Activated CD8-positive, alpha-beta memory T cell treated with anti-CD3 and anti-CD28 coated beads, Interleukin-2, amount 10 ng/mL, durations not matched to agents 7 days and 5 days (primary cell): ENCODE measurements around the gene DHRS4L2. TPM values are rescaled to one million over a fixed set of nuclear protein-coding genes. Genes with fewer than 3 reads are reported as not detected.
"Not testable (repeated sequence)": the region's sequence is repeated elsewhere in the genome, so short reads cannot be mapped to it uniquely, and the experiment has no call there.

ENCODE experiments used
- ATAC-seq: fragments of 150-1000 bp; cut with Tn5 transposase; one replicate; pipeline ENCODE4 v1.10.0; 2021; ENCODE audit warnings: moderate library complexity
- CTCF ChIA-PET: fragments of 350-600 bp; sonication (Branson Sonifier 250); formaldehyde crosslinking; loops from one replicate; lab custom pipeline; 2021; ENCODE audit warnings: antibody characterized with exemption; lab: Charles Lee
- DNase-seq: peaks from one replicate; pipeline ENCODE4 v3.0.0-alpha.2; 2020
- H3K27ac Mint-ChIP-seq: one replicate; pipeline ENCODE4 v1.8.0; 2021; ENCODE audit warnings: mild to moderate bottlenecking, mixed read lengths
- H3K27me3 Mint-ChIP-seq: one replicate; pipeline ENCODE4 v1.8.0; 2021; ENCODE audit warnings: mixed read lengths
- H3K36me3 Mint-ChIP-seq: one replicate; pipeline ENCODE4 v1.8.0; 2021; ENCODE audit warnings: mild to moderate bottlenecking, mixed read lengths
- H3K4me1 Mint-ChIP-seq: one replicate; pipeline ENCODE4 v1.8.0; 2021; ENCODE audit warnings: mixed read lengths
- H3K4me3 Mint-ChIP-seq: one replicate; pipeline ENCODE4 v1.8.0; 2021; ENCODE audit warnings: mild to moderate bottlenecking, moderate library complexity, mixed read lengths
- H3K9me3 Mint-ChIP-seq: one replicate; pipeline ENCODE4 v1.8.0; 2022; ENCODE audit warnings: low read depth, mixed read lengths
- total RNA-seq, 2 experiments: library from RNA; stranded (reverse); gene quantifications; one replicate each; pipeline ENCODE4 v1.2.3, GENCODE V29; 2021

The DHRS4L2 gene
- total RNA-seq, 2 experiments from 2014 or later, result 16.0 to 19.4 TPM

GRCh38 chr14:23988223-23988606 is 514 bp upstream of the DHRS4L2 start:
- CTCF ChIA-PET, result interaction anchor here (1.7 to 2.0 kb wide), 2 partner anchors 102 to 121 kb away, joined by 5 to 6 read pairs; no protein-coding TSS in a partner anchor
- peaks cover 32% of the 10 kb centered on the region for H3K4me1 Mint-ChIP-seq
- peak overlapping the region; percentile 57 for H3K27ac Mint-ChIP-seq
- not testable (repeated sequence) for DNase-seq, H3K9me3 Mint-ChIP-seq, H3K27me3 Mint-ChIP-seq, H3K36me3 Mint-ChIP-seq
- H3K4me3 Mint-ChIP-seq, result peak overlapping the region; percentile 79
- peak; percentile 7 for ATAC-seq

- not testable (repeated sequence) for H3K9me3 Mint-ChIP-seq, H3K36me3 Mint-ChIP-seq, H3K27me3 Mint-ChIP-seq
- H3K4me3 Mint-ChIP-seq, result peak overlapping the region; percentile 79
- peak; percentile 32 for ATAC-seq
- peaks cover 32% of the 10 kb centered on the region for H3K4me1 Mint-ChIP-seq
- CTCF ChIA-PET, result interaction anchor here (1.7 kb wide), 1 partner anchor 119 kb away, joined by 5 read pairs; no protein-coding TSS in a partner anchor
- H3K27ac Mint-ChIP-seq, result peak overlapping the region; percentile 87
- DNase-seq, result peak; percentile 66
Measured at GRCh38 chr14:23989734-23990445, 1.2 kb downstream of the DHRS4L2 start.

- peaks cover 31% of the 10 kb centered on the region for H3K4me1 Mint-ChIP-seq
- DNase-seq, H3K27ac Mint-ChIP-seq, H3K36me3 Mint-ChIP-seq, CTCF ChIA-PET, H3K27me3 Mint-ChIP-seq, H3K9me3 Mint-ChIP-seq, H3K4me3 Mint-ChIP-seq, ATAC-seq: not testable (repeated sequence)
Measured at GRCh38 chr14:23990961-23991360, 2.2 kb downstream of the DHRS4L2 start.

- H3K36me3 Mint-ChIP-seq, CTCF ChIA-PET: not testable (repeated sequence)
- peaks cover 21% of the 10 kb centered on the region for H3K4me1 Mint-ChIP-seq
Measured at GRCh38 chr14:23993042-23993441, 4.3 kb downstream of the DHRS4L2 start.

GRCh38 chr14:23996009-23996408 is 7.3 kb downstream of the DHRS4L2 start:
- H3K36me3 Mint-ChIP-seq, H3K27me3 Mint-ChIP-seq, H3K9me3 Mint-ChIP-seq, DNase-seq, H3K27ac Mint-ChIP-seq, H3K4me1 Mint-ChIP-seq, ATAC-seq, H3K4me3 Mint-ChIP-seq: not testable (repeated sequence)
- CTCF ChIA-PET, result interaction anchor here (1.4 kb wide), 1 partner anchor 113 kb away, joined by 3 read pairs; no protein-coding TSS in a partner anchor

More at GRCh38 chr14:23993042-23993441, 4.3 kb downstream of the DHRS4L2 start:
- not testable (repeated sequence) for ATAC-seq, H3K27me3 Mint-ChIP-seq, DNase-seq, H3K4me3 Mint-ChIP-seq, H3K27ac Mint-ChIP-seq, H3K9me3 Mint-ChIP-seq

- DNase-seq, H3K9me3 Mint-ChIP-seq, ATAC-seq, H3K4me1 Mint-ChIP-seq, H3K36me3 Mint-ChIP-seq, H3K27ac Mint-ChIP-seq, H3K27me3 Mint-ChIP-seq, H3K4me3 Mint-ChIP-seq, CTCF ChIA-PET: not testable (repeated sequence)
Measured at GRCh38 chr14:23996825-23997224, 8.1 kb downstream of the DHRS4L2 start.

GRCh38 chr14:23999640-24000039 is 10.9 kb downstream of the DHRS4L2 start:
- DNase-seq, H3K27ac Mint-ChIP-seq, ATAC-seq, H3K27me3 Mint-ChIP-seq, H3K36me3 Mint-ChIP-seq, CTCF ChIA-PET, H3K9me3 Mint-ChIP-seq, H3K4me3 Mint-ChIP-seq, H3K4me1 Mint-ChIP-seq: not testable (repeated sequence)

- H3K4me3 Mint-ChIP-seq, H3K36me3 Mint-ChIP-seq, H3K4me1 Mint-ChIP-seq, DNase-seq, CTCF ChIA-PET, H3K27me3 Mint-ChIP-seq, H3K27ac Mint-ChIP-seq, H3K9me3 Mint-ChIP-seq, ATAC-seq: not testable (repeated sequence)
Measured at GRCh38 chr14:24001078-24001477, 12.3 kb downstream of the DHRS4L2 start.

- ATAC-seq, DNase-seq, H3K4me1 Mint-ChIP-seq, H3K27ac Mint-ChIP-seq, H3K36me3 Mint-ChIP-seq, H3K9me3 Mint-ChIP-seq, CTCF ChIA-PET, H3K27me3 Mint-ChIP-seq, H3K4me3 Mint-ChIP-seq: not testable (repeated sequence)
Measured at GRCh38 chr14:24001679-24002078, 12.9 kb downstream of the DHRS4L2 start.

GRCh38 chr14:24006471-24006816 is 17.7 kb downstream of the DHRS4L2 start:
- peak; percentile 45 for ATAC-seq
- CTCF ChIA-PET, result interaction anchor here (2.8 kb wide), 1 partner anchor 84 kb away, joined by 10 read pairs; no protein-coding TSS in a partner anchor

GRCh38 chr14:24006817-24007652 is 18.3 kb downstream of the DHRS4L2 start:
- not testable (repeated sequence) for H3K27me3 Mint-ChIP-seq, H3K36me3 Mint-ChIP-seq, H3K9me3 Mint-ChIP-seq
- Mint-ChIP-seq H3K27ac (peak overlapping the region; percentile 72), H3K4me3 (peak overlapping the region; percentile 76), H3K4me1 (peaks cover 35% of the 10 kb centered on the region)
- CTCF ChIA-PET, result interaction anchor here (2.8 kb wide), 1 partner anchor 83 kb away, joined by 10 read pairs; no protein-coding TSS in a partner anchor
- peak; percentile 95 for ATAC-seq
- peak; percentile 76 for DNase-seq

More at GRCh38 chr14:24006471-24006816, 17.7 kb downstream of the DHRS4L2 start:
- not testable (repeated sequence) for DNase-seq, H3K9me3 Mint-ChIP-seq, H3K27me3 Mint-ChIP-seq, H3K36me3 Mint-ChIP-seq, H3K27ac Mint-ChIP-seq
- Mint-ChIP-seq H3K4me3 (peak overlapping the region; percentile 76), H3K4me1 (peaks cover 35% of the 10 kb centered on the region)

GRCh38 chr14:24011051-24011450 is 22.3 kb downstream of the DHRS4L2 start:
- Mint-ChIP-seq H3K36me3 (peaks cover 5% of the 10 kb centered on the region), H3K27ac (peak overlapping the region; percentile 56), H3K9me3 (no peaks in the 10 kb centered on the region), H3K4me1 (peaks cover 34% of the 10 kb centered on the region), H3K4me3 (peak overlapping the region; percentile 5), H3K27me3 (no peaks in the 10 kb centered on the region)
- DNase-seq (no peak), ATAC-seq (no peak)
- CTCF ChIA-PET, result interaction anchor here (0.7 kb wide), 1 partner anchor 79 kb away, joined by 3 read pairs; no protein-coding TSS in a partner anchor

- ATAC-seq, H3K36me3 Mint-ChIP-seq, H3K4me3 Mint-ChIP-seq, DNase-seq, H3K27ac Mint-ChIP-seq, H3K9me3 Mint-ChIP-seq, CTCF ChIA-PET: not testable (repeated sequence)
- Mint-ChIP-seq H3K4me1 (peaks cover 33% of the 10 kb centered on the region), H3K27me3 (peaks cover 10% of the 10 kb centered on the region)
Measured at GRCh38 chr14:24012726-24013273, 24.1 kb downstream of the DHRS4L2 start.
